ENCODE results near the gene NRTN. TPM values are rescaled to one million over a fixed set of nuclear protein-coding genes. Genes with fewer than 3 reads are reported as not detected.

The NRTN gene
- total and polyA plus RNA-seq, 2 of the 13 experiments (the other 11 are each of a cell fraction or from before 2014, with no cell fraction given) = 4.1 to 5.3 TPM

DNA sequence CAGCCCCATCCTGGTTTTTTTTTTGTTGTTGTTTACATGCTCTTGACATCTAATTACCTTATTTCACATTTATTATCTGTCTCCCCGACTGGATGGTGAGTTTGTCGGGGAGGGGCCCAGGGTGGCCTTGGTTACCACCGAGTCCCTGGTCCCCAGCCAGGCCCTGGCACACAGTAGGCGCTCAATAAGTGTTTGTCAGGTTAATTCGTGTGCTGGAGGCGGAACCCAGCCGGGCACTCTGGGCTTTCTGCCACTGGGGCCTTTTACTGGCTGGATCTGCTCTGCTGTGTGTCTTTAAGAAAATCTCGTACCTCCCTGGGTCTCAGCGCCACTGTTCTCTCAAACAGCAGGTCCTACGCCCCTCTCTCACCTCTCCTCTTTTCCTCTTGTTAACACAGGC is 4.6 kb downstream of the NRTN start:
- no peak overlapping the region for H2AFZ ChIP-seq (ENCODE audit: low read length)
- H3K9me3 ChIP-seq (ENCODE audit: low read length) = no peaks in the 10 kb centered on the region
- no peak overlapping the region for H3K9ac ChIP-seq (ENCODE audit: insufficient read depth, low read depth, low read length)
- no TSS peak for BruUV-seq (replicated peaks)
- H3K4me3 ChIP-seq (replicated peaks in 1 of 3; ENCODE audit: insufficient read depth in 1 of 3, low read depth in 2 of 3, low read length in 3 of 3) = no peak overlapping the region
- intact Hi-C loops (cut with micrococcal nuclease; ENCODE audit: unreplicated experiment) = loop anchor here (10.0 kb wide), 1 partner anchor 215 kb away; no protein-coding TSS in a partner anchor
- H3K4me1 ChIP-seq (ENCODE audit: insufficient read depth, low read length) = peaks cover 24% of the 10 kb centered on the region
- no peaks in the 10 kb centered on the region for H4K20me1 ChIP-seq (ENCODE audit: insufficient read depth, low read length)
- no peaks in the 10 kb centered on the region for H3K36me3 ChIP-seq (replicated peaks in 1 of 2; ENCODE audit: control insufficient read depth in 1 of 2, insufficient read depth in 2 of 2, low read length in 2 of 2)
- no peaks in the 10 kb centered on the region for H3K79me2 ChIP-seq (ENCODE audit: insufficient read depth, low read length)
- in situ Hi-C loops (cut with HindIII; ENCODE audit: extremely low pct_ligation_motif_present, low pct_unique_long_range_greater_than_20kb) = loop anchor here (5.0 kb wide), 1 partner anchor 83 kb away; no protein-coding TSS in a partner anchor
- ChIA-PET CTCF (ENCODE audit: low intra/inter-chr PET ratio, low total read pairs) (no interaction called here), POLR2A (interaction anchor here (0.6 to 2.6 kb wide), 7 partner anchors 9 to 95 kb away, joined by 3 to 15 read pairs (median 4); partner anchors contain the start of genes DUS3L, NDUFA11 and VMAC)
- no peak overlapping the region for H3K27ac ChIP-seq (ENCODE audit: extremely low read length, insufficient read depth, low read length)
- no peak for ATAC-seq
- H3K27me3 ChIP-seq (ENCODE audit: control insufficient read depth in 1 of 2, insufficient read depth in 2 of 2, low read length in 2 of 2) = no peaks in the 10 kb centered on the region
- 86% methylated on average over 10 of the region's 10 CpGs for WGBS (ENCODE audit: low lambda C conversion rate)
- no peak overlapping the region for H3K4me2 ChIP-seq (ENCODE audit: low read depth, low read length)
- TF ChIP-seq ZNF773 (CRISPR knock-in tag; IDR thresholded peaks at IDR 0.05; ENCODE audit: borderline replicate concordance) (no peak), CENPT (CRISPR knock-in tag; IDR thresholded peaks at IDR 0.05; ENCODE audit: low read depth) (no peak), ZNF350 (CRISPR knock-in tag; IDR thresholded peaks at IDR 0.05; ENCODE audit: borderline replicate concordance, low read depth) (0 out of 2 replicates have a peak, but pooled peaks have one; percentile 8), MED13 (CRISPR knock-in tag; IDR thresholded peaks at IDR 0.05) (no peak), ZNF768 (CRISPR knock-in tag; IDR thresholded peaks at IDR 0.05) (peak; percentile 62), CEBPB (IDR thresholded peaks at IDR 0.05; ENCODE audit: borderline replicate concordance, low read depth, low read length) (no peak), ZNF496 (CRISPR knock-in tag; IDR thresholded peaks at IDR 0.05; ENCODE audit: insufficient replicate concordance) (no peak)
- TF ChIP-seq, protein P1, sequence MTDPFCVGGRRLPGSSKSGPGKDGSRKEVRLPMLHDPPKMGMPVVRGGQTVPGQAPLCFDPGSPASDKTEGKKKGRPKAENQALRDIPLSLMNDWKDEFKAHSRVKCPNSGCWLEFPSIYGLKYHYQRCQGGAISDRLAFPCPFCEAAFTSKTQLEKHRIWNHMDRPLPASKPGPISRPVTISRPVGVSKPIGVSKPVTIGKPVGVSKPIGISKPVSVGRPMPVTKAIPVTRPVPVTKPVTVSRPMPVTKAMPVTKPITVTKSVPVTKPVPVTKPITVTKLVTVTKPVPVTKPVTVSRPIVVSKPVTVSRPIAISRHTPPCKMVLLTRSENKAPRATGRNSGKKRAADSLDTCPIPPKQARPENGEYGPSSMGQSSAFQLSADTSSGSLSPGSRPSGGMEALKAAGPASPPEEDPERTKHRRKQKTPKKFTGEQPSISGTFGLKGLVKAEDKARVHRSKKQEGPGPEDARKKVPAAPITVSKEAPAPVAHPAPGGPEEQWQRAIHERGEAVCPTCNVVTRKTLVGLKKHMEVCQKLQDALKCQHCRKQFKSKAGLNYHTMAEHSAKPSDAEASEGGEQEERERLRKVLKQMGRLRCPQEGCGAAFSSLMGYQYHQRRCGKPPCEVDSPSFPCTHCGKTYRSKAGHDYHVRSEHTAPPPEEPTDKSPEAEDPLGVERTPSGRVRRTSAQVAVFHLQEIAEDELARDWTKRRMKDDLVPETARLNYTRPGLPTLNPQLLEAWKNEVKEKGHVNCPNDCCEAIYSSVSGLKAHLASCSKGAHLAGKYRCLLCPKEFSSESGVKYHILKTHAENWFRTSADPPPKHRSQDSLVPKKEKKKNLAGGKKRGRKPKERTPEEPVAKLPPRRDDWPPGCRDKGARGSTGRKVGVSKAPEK (CRISPR knock-in tag; IDR thresholded peaks at IDR 0.05; ENCODE audit: borderline replicate concordance) = no peak
- no peak for FAIRE-seq
- DNase-seq (ENCODE audit: low spot score) = no peak
